ENCODE results near the gene OR8D1.

GRCh38 chr11:124329787-124330478, 16.2 kb upstream of the OR8D1 start:
- TF ChIP-seq CTCF (IDR thresholded peaks at IDR 0.05; ENCODE audit: borderline replicate concordance, extremely low read depth, low read length, poor library complexity, severe bottlenecking) (no peak), EZH2 (IDR thresholded peaks at IDR 0.05; ENCODE audit: borderline replicate concordance, low read depth, low read length, severe bottlenecking) (no peak)
